Osteoblast (primary cell): ENCODE data around the gene ANO1. TPM values are rescaled to one million over a fixed set of nuclear protein-coding genes. Genes with fewer than 3 reads are reported as not detected.
A peak's percentile ranks its signal among the peaks of the same experiment; 100 is the strongest.

Experiments used
- DNase-seq: peaks from one replicate; pipeline ENCODE4 v3.0.0; 2011; ENCODE audit warnings: low spot score, mixed read lengths; ENCODE audit not compliant: insufficient read length; ENCODE audit errors: missing footprints
- H2AFZ ChIP-seq: 2 replicates; pipeline ENCODE4 v1.6.0; 2011; ENCODE audit warnings: mild to moderate bottlenecking, low read length
- H3K27ac ChIP-seq: 2 replicates; pipeline ENCODE4 v1.5.1; 2011; ENCODE audit warnings: mild to moderate bottlenecking, low read depth, low read length, moderate library complexity
- H3K27me3 ChIP-seq: 2 replicates; pipeline ENCODE4 v1.6.0; 2012; ENCODE audit warnings: mild to moderate bottlenecking, control low read depth, inconsistent platforms, low read length, moderate library complexity; ENCODE audit not compliant: insufficient read depth
- H3K36me3 ChIP-seq: 2 replicates; pipeline ENCODE4 v1.5.1; 2011; ENCODE audit warnings: mild to moderate bottlenecking, low read length, control low read depth, moderate library complexity; ENCODE audit not compliant: insufficient read depth
- H3K4me1 ChIP-seq: 2 replicates; pipeline ENCODE4 v1.5.1; 2011; ENCODE audit warnings: mild to moderate bottlenecking, low read length, control low read depth, moderate library complexity; ENCODE audit not compliant: insufficient read depth
- H3K4me2 ChIP-seq: 2 replicates; pipeline ENCODE4 v1.6.0; 2011; ENCODE audit warnings: mild to moderate bottlenecking, low read length; ENCODE audit not compliant: insufficient read depth
- H3K4me3 ChIP-seq: fragments of 200-600 bp; sonication (generic); 3 replicates; pipeline ENCODE4 v1.5.1; 2012; ENCODE audit warnings: mild to moderate bottlenecking, low read length, inconsistent platforms; ENCODE audit not compliant: insufficient read depth
- H3K79me2 ChIP-seq: 2 replicates; pipeline ENCODE4 v1.6.0; 2012; ENCODE audit warnings: mild to moderate bottlenecking, low read length, control low read depth, inconsistent platforms; ENCODE audit not compliant: insufficient read depth
- H3K9me3 ChIP-seq: 2 replicates; pipeline ENCODE4 v1.5.1; 2011; ENCODE audit warnings: low read depth, low read length, control low read depth
- H4K20me1 ChIP-seq: 2 replicates; pipeline ENCODE4 v1.6.0; 2012; ENCODE audit warnings: mild to moderate bottlenecking, low read length, control low read depth; ENCODE audit not compliant: insufficient read depth
- total RNA-seq: library from RNA; depleted of rRNA; stranded (reverse); fragments of >200 nt; gene quantifications from 2 replicates; pipeline ENCODE4 v1.2.3, GENCODE V29; 2012
- TF ChIP-seq, protein P1 (sequence below): IDR thresholded peaks from 2 replicates; pipeline ENCODE4 v1.5.1; 2011; ENCODE audit warnings: mild to moderate bottlenecking, low read depth, low read length, moderate library complexity; ENCODE audit errors: extremely low read depth

The ANO1 gene
- total RNA-seq, 1 donor: not detected

- no peak overlapping the region for H3K27ac ChIP-seq
- no peak overlapping the region for H3K4me3 ChIP-seq
- no peak overlapping the region for H2AFZ ChIP-seq
- H3K9me3 ChIP-seq: no peaks in the 10 kb centered on the region
- no peaks in the 10 kb centered on the region for H3K4me1 ChIP-seq
- H3K27me3 ChIP-seq: peaks cover 3% of the 10 kb centered on the region
- TF ChIP-seq, protein P1, sequence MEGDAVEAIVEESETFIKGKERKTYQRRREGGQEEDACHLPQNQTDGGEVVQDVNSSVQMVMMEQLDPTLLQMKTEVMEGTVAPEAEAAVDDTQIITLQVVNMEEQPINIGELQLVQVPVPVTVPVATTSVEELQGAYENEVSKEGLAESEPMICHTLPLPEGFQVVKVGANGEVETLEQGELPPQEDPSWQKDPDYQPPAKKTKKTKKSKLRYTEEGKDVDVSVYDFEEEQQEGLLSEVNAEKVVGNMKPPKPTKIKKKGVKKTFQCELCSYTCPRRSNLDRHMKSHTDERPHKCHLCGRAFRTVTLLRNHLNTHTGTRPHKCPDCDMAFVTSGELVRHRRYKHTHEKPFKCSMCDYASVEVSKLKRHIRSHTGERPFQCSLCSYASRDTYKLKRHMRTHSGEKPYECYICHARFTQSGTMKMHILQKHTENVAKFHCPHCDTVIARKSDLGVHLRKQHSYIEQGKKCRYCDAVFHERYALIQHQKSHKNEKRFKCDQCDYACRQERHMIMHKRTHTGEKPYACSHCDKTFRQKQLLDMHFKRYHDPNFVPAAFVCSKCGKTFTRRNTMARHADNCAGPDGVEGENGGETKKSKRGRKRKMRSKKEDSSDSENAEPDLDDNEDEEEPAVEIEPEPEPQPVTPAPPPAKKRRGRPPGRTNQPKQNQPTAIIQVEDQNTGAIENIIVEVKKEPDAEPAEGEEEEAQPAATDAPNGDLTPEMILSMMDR: no peak
- H3K79me2 ChIP-seq: no peaks in the 10 kb centered on the region
- H3K36me3 ChIP-seq: no peaks in the 10 kb centered on the region
- no peak overlapping the region for H3K4me2 ChIP-seq
- no peaks in the 10 kb centered on the region for H4K20me1 ChIP-seq
- DNase-seq: no peak
Measured at GRCh38 chr11:70061734-70062133, 16.4 kb upstream of the ANO1 start.

GRCh38 chr11:70063121-70063520 is 15.0 kb upstream of the ANO1 start:
- H3K27me3 ChIP-seq: peaks cover 11% of the 10 kb centered on the region
- H3K27ac ChIP-seq: no peak overlapping the region
- no peaks in the 10 kb centered on the region for H4K20me1 ChIP-seq
- TF ChIP-seq, protein P1: no peak
- no peaks in the 10 kb centered on the region for H3K9me3 ChIP-seq
- H3K4me2 ChIP-seq: no peak overlapping the region
- H3K79me2 ChIP-seq: no peaks in the 10 kb centered on the region
- no peak overlapping the region for H3K4me3 ChIP-seq
- no peak overlapping the region for H2AFZ ChIP-seq
- H3K36me3 ChIP-seq: no peaks in the 10 kb centered on the region
- DNase-seq: no peak
- H3K4me1 ChIP-seq: no peaks in the 10 kb centered on the region

GRCh38 chr11:70063555-70063954 is 14.6 kb upstream of the ANO1 start:
- no peak overlapping the region for H3K27ac ChIP-seq
- peaks cover 15% of the 10 kb centered on the region for H3K27me3 ChIP-seq
- no peaks in the 10 kb centered on the region for H4K20me1 ChIP-seq
- no peaks in the 10 kb centered on the region for H3K36me3 ChIP-seq
- H3K9me3 ChIP-seq: no peaks in the 10 kb centered on the region
- TF ChIP-seq, protein P1: no peak
- no peak for DNase-seq
- H3K4me1 ChIP-seq: no peaks in the 10 kb centered on the region
- H3K4me2 ChIP-seq: no peak overlapping the region
- H2AFZ ChIP-seq: no peak overlapping the region
- H3K79me2 ChIP-seq: no peaks in the 10 kb centered on the region
- H3K4me3 ChIP-seq: no peak overlapping the region

DNA sequence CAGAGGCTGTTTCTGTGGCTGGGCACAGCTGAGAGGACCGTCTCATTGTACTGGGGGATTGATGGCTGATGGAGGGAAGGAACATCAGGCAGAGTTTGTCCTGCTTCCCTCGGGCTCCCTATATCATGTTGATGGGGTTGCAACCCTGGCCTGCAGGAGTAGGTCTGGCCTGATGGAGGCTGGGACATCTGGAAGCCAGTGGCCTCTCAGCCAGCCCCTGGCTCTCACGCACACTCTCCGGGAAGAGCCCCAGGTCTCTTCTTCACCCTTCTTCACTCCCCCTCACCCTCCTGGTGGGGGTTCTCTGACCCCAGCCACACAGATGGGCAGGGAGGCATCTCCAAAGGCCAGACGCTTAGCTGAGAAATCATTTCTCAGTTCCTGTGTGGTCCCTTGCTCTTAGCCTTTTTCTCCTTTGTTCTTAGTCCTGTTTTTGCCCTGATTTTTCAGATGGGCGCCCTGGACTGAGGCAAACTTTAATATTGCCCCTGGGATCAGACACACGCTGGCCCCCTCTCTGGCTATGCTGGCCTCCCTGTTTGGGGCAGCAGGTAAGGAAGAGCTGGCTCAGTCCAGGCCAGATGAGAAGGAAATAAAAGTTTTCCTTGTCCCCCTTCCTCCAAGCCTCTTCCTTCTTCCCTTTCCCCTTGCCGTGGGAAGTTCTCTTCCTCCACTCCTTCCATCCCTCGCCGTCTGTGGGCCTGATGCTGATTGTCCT is 13.9 kb upstream of the ANO1 start:
- Histone ChIP-seq H3K4me1 (no peaks in the 10 kb centered on the region), H3K36me3 (no peaks in the 10 kb centered on the region), H4K20me1 (no peaks in the 10 kb centered on the region), H3K4me3 (no peak overlapping the region), H2AFZ (no peak overlapping the region), H3K27ac (no peak overlapping the region), H3K4me2 (no peak overlapping the region), H3K9me3 (no peaks in the 10 kb centered on the region), H3K27me3 (peaks cover 21% of the 10 kb centered on the region), H3K79me2 (no peaks in the 10 kb centered on the region)
- TF ChIP-seq, protein P1: no peak
- peak; percentile 48 for DNase-seq
